H9 (cell line): ENCODE measurements around the gene OST4. TPM values are rescaled to one million over a fixed set of nuclear protein-coding genes. Genes with fewer than 3 reads are reported as not detected.

Experiments
- DNase-seq: peaks from one replicate; pipeline ENCODE4 v3.0.0-alpha.2; 2017
- H2AFZ ChIP-seq: one replicate; pipeline ENCODE4 v1.6.1; 2013; ENCODE audit warnings: mild to moderate bottlenecking, low read length, control low read depth, moderate library complexity
- H2AK5ac ChIP-seq: 2 replicates; pipeline ENCODE4 v1.6.1; 2013; ENCODE audit warnings: low read length, control low read depth, mixed read lengths; ENCODE audit not compliant: insufficient read length
- H2BK120ac ChIP-seq: one replicate; pipeline ENCODE4 v1.6.1; 2013; ENCODE audit warnings: low read depth, mild to moderate bottlenecking, low read length, control low read depth, inconsistent platforms; ENCODE audit not compliant: poor library complexity, severe bottlenecking
- H2BK12ac ChIP-seq: 2 replicates; pipeline ENCODE4 v1.6.1; 2013; ENCODE audit warnings: low read length, control low read depth, mixed read lengths, low read depth; ENCODE audit not compliant: insufficient read length
- H2BK15ac ChIP-seq: 2 replicates; pipeline ENCODE4 v1.6.1; 2013; ENCODE audit warnings: low read depth, low read length, control low read depth
- H2BK20ac ChIP-seq: one replicate; pipeline ENCODE4 v1.6.1; 2013; ENCODE audit warnings: low read depth, mild to moderate bottlenecking, low read length, control low read depth, inconsistent platforms; ENCODE audit not compliant: poor library complexity, severe bottlenecking
- H2BK5ac ChIP-seq: 2 replicates; pipeline ENCODE4 v1.6.1; 2013; ENCODE audit warnings: low read length, control low read depth, mixed read lengths; ENCODE audit not compliant: insufficient read length
- H3K14ac ChIP-seq: 2 replicates; pipeline ENCODE4 v1.6.1; 2013; ENCODE audit warnings: low read length, control low read depth; ENCODE audit not compliant: insufficient read depth
- H3K18ac ChIP-seq: 2 replicates; pipeline ENCODE4 v1.6.1; 2013; ENCODE audit warnings: low read depth, mild to moderate bottlenecking, mixed read lengths, low read length, control low read depth; ENCODE audit not compliant: insufficient read length
- H3K23ac ChIP-seq: 2 replicates; pipeline ENCODE4 v1.6.1; 2013; ENCODE audit warnings: low read length, control low read depth, mixed read lengths, low read depth; ENCODE audit not compliant: insufficient read length
- H3K23me2 ChIP-seq: 2 replicates; pipeline ENCODE4 v1.6.1; 2013; ENCODE audit warnings: low read depth, mild to moderate bottlenecking, mixed read lengths, low read length, control low read depth; ENCODE audit not compliant: insufficient read length, poor library complexity, severe bottlenecking
- H3K27ac ChIP-seq: 2 replicates; pipeline ENCODE4 v1.5.1; 2013; ENCODE audit warnings: low read length, control low read depth, mixed read lengths, low read depth; ENCODE audit not compliant: insufficient read length
- H3K27me3 ChIP-seq: 2 replicates; pipeline ENCODE4 v1.6.1; 2013; ENCODE audit warnings: low read length, control low read depth, inconsistent platforms; ENCODE audit not compliant: insufficient read depth
- H3K4ac ChIP-seq: 2 replicates; pipeline ENCODE4 v1.6.1; 2013; ENCODE audit warnings: low read depth, mild to moderate bottlenecking, control low read depth, inconsistent platforms, low read length, moderate library complexity
- H3K4me1 ChIP-seq: 2 replicates; pipeline ENCODE4 v1.6.1; 2013; ENCODE audit warnings: low read length, control low read depth, inconsistent platforms; ENCODE audit not compliant: insufficient read depth
- H3K4me2 ChIP-seq: 2 replicates; pipeline ENCODE4 v1.6.1; 2013; ENCODE audit warnings: low read length, control low read depth, mixed read lengths; ENCODE audit not compliant: insufficient read length, insufficient read depth
- H3K56ac ChIP-seq: 2 replicates; pipeline ENCODE4 v1.6.1; 2013; ENCODE audit warnings: low read depth, mild to moderate bottlenecking, mixed read lengths, low read length, control low read depth; ENCODE audit not compliant: insufficient read length
- H3K79me1 ChIP-seq: 2 replicates; pipeline ENCODE4 v1.6.1; 2013; ENCODE audit warnings: low read depth, mild to moderate bottlenecking, moderate library complexity, low read length, control low read depth, inconsistent platforms; ENCODE audit not compliant: insufficient read depth, poor library complexity, severe bottlenecking
- H3K79me2 ChIP-seq: 2 replicates; pipeline ENCODE4 v1.6.1; 2013; ENCODE audit warnings: low read length, control low read depth, inconsistent platforms; ENCODE audit not compliant: insufficient read depth
- H3K9ac ChIP-seq: 2 replicates; pipeline ENCODE4 v1.6.1; 2013; ENCODE audit warnings: low read length, control low read depth, mixed read lengths; ENCODE audit not compliant: insufficient read length; ENCODE audit errors: extremely low read depth
- H3K9me3 ChIP-seq: one replicate; pipeline ENCODE4 v1.6.1; 2013; ENCODE audit warnings: low read depth, low read length, inconsistent platforms; ENCODE audit not compliant: control insufficient read depth
- H3T11ph ChIP-seq: one replicate; pipeline ENCODE4 v1.6.1; 2013; ENCODE audit warnings: mild to moderate bottlenecking, low read length, control low read depth, inconsistent platforms
- H4K20me1 ChIP-seq: one replicate; pipeline ENCODE4 v1.6.1; 2013; ENCODE audit not compliant: control insufficient read depth, insufficient read length, insufficient read depth
- H4K5ac ChIP-seq: 2 replicates; pipeline ENCODE4 v1.6.1; 2013; ENCODE audit warnings: low read depth, mild to moderate bottlenecking, mixed read lengths, low read length, control low read depth; ENCODE audit not compliant: insufficient read length
- H4K8ac ChIP-seq: replicated peaks from 2 replicates; pipeline ENCODE4 v1.6.1; 2013; ENCODE audit warnings: low read length, control low read depth, mixed read lengths, low read depth; ENCODE audit not compliant: insufficient read length
- H4K91ac ChIP-seq: 2 replicates; pipeline ENCODE4 v1.6.1; 2013; ENCODE audit warnings: low read depth, mild to moderate bottlenecking, moderate library complexity, mixed read lengths, low read length, control low read depth; ENCODE audit not compliant: insufficient read length
- H3K27ac Mint-ChIP-seq, 3 experiments: 2 replicates in 2 of 3; 3 replicates in 1 of 3; pipeline ENCODE4 v1.8.0; 2020 to 2021; ENCODE audit warnings: mixed read lengths in 3 of 3, mild to moderate bottlenecking in 1 of 3, moderate library complexity in 1 of 3
- H3K27me3 Mint-ChIP-seq: 2 replicates; pipeline ENCODE4 v1.8.0; 2021; ENCODE audit warnings: low read depth, mild to moderate bottlenecking, moderate library complexity, mixed read lengths
- H3K36me3 Mint-ChIP-seq, 3 experiments: 2 replicates in 2 of 3; 3 replicates in 1 of 3; pipeline ENCODE4 v1.8.0; 2020 to 2021; ENCODE audit warnings: low read depth in 3 of 3, mixed read lengths in 3 of 3; ENCODE audit not compliant: insufficient read depth in 1 of 3
- H3K4me1 Mint-ChIP-seq, 2 experiments: 2 replicates each; pipeline ENCODE4 v1.8.0; 2020; ENCODE audit warnings: mixed read lengths in 2 of 2
- H3K4me3 Mint-ChIP-seq, 2 experiments: 2 replicates in 1 of 2; 3 replicates in 1 of 2; pipeline ENCODE4 v1.8.0; 2020 to 2021; ENCODE audit warnings: mild to moderate bottlenecking in 2 of 2, mixed read lengths in 2 of 2, moderate library complexity in 1 of 2
- H3K9me3 Mint-ChIP-seq, 2 experiments: 2 replicates in 1 of 2; 3 replicates in 1 of 2; pipeline ENCODE4 v1.8.0; 2020; ENCODE audit warnings: mild to moderate bottlenecking in 2 of 2, mixed read lengths in 2 of 2, moderate library complexity in 1 of 2
- CTCF ChIP-seq: fragments of 200-600 bp; sonication (generic); conservative IDR thresholded peaks from 3 replicates; pipeline ENCODE4 v1.8.0; 2021; ENCODE audit warnings: antibody characterized with exemption, mild to moderate bottlenecking
- WGBS: extraction: QIAGEN DNeasy Blood & Tissue Kit; methylation state at CpG from one replicate; pipeline ENCODE4 v1.1.7; 2013; ENCODE audit warnings: missing lambda C conversion rate, low lambda C conversion rate, mixed read lengths; ENCODE audit not compliant: insufficient read length; ENCODE audit errors: extremely low coverage; 5-methylcytosine and 5-hydroxymethylcytosine counted together
- total RNA-seq: library from RNA; stranded (reverse); gene quantifications from 2 replicates; pipeline ENCODE4 v1.2.1, GENCODE V29; 2021

OST4 gene
- total RNA-seq, 1 experiment from 2014 or later: 215 TPM

GRCh38 chr2:27105981-27106380 lies 34.5 kb upstream of the OST4 start:
- no peak overlapping the region for H2BK5ac ChIP-seq
- TF ChIP-seq CTCF: no peak
- H3K4me1 Mint-ChIP-seq: peaks cover 0 to 5% of the 10 kb centered on the region in 2 experiments; a peak in 2 of 4 replicates

More at GRCh38 chr2:27105981-27106380, 34.5 kb upstream of the OST4 start:
- Mint-ChIP-seq H3K27ac (no peak overlapping the region), H3K4me3 (no peak overlapping the region), H3K27me3 (peaks cover 15% of the 10 kb centered on the region), H3K9me3 (no peaks in the 10 kb centered on the region), H3K36me3 (no peaks in the 10 kb centered on the region; a peak in 1 of 7 replicates)
- no peak overlapping the region for H3K27ac ChIP-seq
- H3T11ph ChIP-seq: no peak overlapping the region
- no peaks in the 10 kb centered on the region for H3K4me1 ChIP-seq
- H2BK120ac ChIP-seq: no peak overlapping the region
- H3K9ac ChIP-seq: no peak overlapping the region
- H2AFZ ChIP-seq: no peak overlapping the region
- no peak for DNase-seq
- H3K23me2 ChIP-seq: no peaks in the 10 kb centered on the region
- H2BK12ac ChIP-seq: no peak overlapping the region
- H3K18ac ChIP-seq: no peak overlapping the region
- no CpG with 5 or more reads among the region's 3 CpGs for WGBS
- no peaks in the 10 kb centered on the region for H4K20me1 ChIP-seq
- no peaks in the 10 kb centered on the region for H3K27me3 ChIP-seq
- H3K79me1 ChIP-seq: no peaks in the 10 kb centered on the region
- H4K91ac ChIP-seq: no peak overlapping the region
- no peak overlapping the region for H4K8ac ChIP-seq
- no peak overlapping the region for H2BK20ac ChIP-seq
- H3K56ac ChIP-seq: no peak overlapping the region
- H3K4ac ChIP-seq: no peak overlapping the region
- no peak overlapping the region for H2AK5ac ChIP-seq
- H2BK15ac ChIP-seq: no peak overlapping the region
- no peaks in the 10 kb centered on the region for H3K9me3 ChIP-seq
- H3K23ac ChIP-seq: no peak overlapping the region
- no peaks in the 10 kb centered on the region for H3K79me2 ChIP-seq
- H4K5ac ChIP-seq: no peak overlapping the region
- no peak overlapping the region for H3K4me2 ChIP-seq
- no peak overlapping the region for H3K14ac ChIP-seq
